HepG2 (cell line): ENCODE data around the gene CYP46A1. TPM values are rescaled to one million over a fixed set of nuclear protein-coding genes. Genes with fewer than 3 reads are reported as not detected.
"Not testable (repeated sequence)": the region's sequence is repeated elsewhere in the genome, so short reads cannot be mapped to it uniquely, and the experiment has no call there.

Experiments used
- ATAC-seq: fragments of 200-7000 bp; cut with Tn5 transposase; 3 replicates; pipeline ENCODE4 v1.9.1; 2020; ENCODE audit warnings: mild to moderate bottlenecking, moderate library complexity
- BruUV-seq: library from RNA; stranded (reverse); fragments of 400-500 nt; replicated peaks from 2 replicates; lab custom pipeline; 2021; lab: Mats Ljungman, UMichigan
- CTCF ChIA-PET: fragments of 300-600 bp; formaldehyde crosslinking; extraction: SDS; loops from one replicate; lab custom pipeline; 2021; ENCODE audit warnings: low total read pairs, inconsistent platforms, low intra/inter-chr PET ratio; lab: Yijun Ruan, JAX
- POLR2A ChIA-PET: fragments of 350-600 bp; sonication (Branson Sonifier 250); formaldehyde crosslinking; loops from one replicate; lab custom pipeline; 2020; ENCODE audit warnings: antibody characterized with exemption, inconsistent platforms; lab: Yijun Ruan, JAX
- DNase-seq: peaks from one replicate; pipeline ENCODE4 v3.0.0-alpha.2; 2015; ENCODE audit warnings: low spot score
- FAIRE-seq: peaks from 3 replicates; lab custom pipeline; 2011; peaks lifted over from hg19 to GRCh38; lab: Jason Lieb, UNC
- H2AFZ ChIP-seq: one replicate; pipeline ENCODE4 v1.6.1; 2011; ENCODE audit warnings: low read length, inconsistent platforms
- H3K27ac ChIP-seq: fragments of 300-600 bp; 3 replicates; pipeline ENCODE4 v1.8.0; 2011; ENCODE audit warnings: mixed run types, mild to moderate bottlenecking, mixed read lengths, low read length, inconsistent platforms; ENCODE audit not compliant: insufficient read depth; ENCODE audit errors: extremely low read length
- H3K27me3 ChIP-seq, 2 experiments: fragments of 200-600 bp in 1 of 2; 2 replicates in 1 of 2; 3 replicates in 1 of 2; pipeline versions ENCODE4 v1.6.0 to v1.8.0; 2011; ENCODE audit warnings: low read length in 2 of 2, mild to moderate bottlenecking in 2 of 2, moderate library complexity in 2 of 2, inconsistent platforms in 1 of 2; ENCODE audit not compliant: insufficient read depth in 2 of 2, control insufficient read depth in 1 of 2
- H3K36me3 ChIP-seq, 2 experiments: fragments of 200-600 bp in 1 of 2; replicated peaks in 1 of 2; 2 replicates in 1 of 2; 3 replicates in 1 of 2; pipeline versions ENCODE4 v1.5.1 to v1.8.0; 2011; ENCODE audit warnings: low read length in 2 of 2, inconsistent platforms in 1 of 2; ENCODE audit not compliant: insufficient read depth in 2 of 2, control insufficient read depth in 1 of 2
- H3K4me1 ChIP-seq: 2 replicates; pipeline ENCODE4 v1.5.1; 2012; ENCODE audit warnings: low read length, inconsistent platforms; ENCODE audit not compliant: insufficient read depth
- H3K4me2 ChIP-seq: 2 replicates; pipeline ENCODE4 v1.6.0; 2011; ENCODE audit warnings: low read depth, low read length, inconsistent platforms
- H3K4me3 ChIP-seq, 3 experiments: fragments of 200-600 bp in 1 of 3; sonication (generic), shearing (Covaris generic) in 1 of 3; replicated peaks in 1 of 3; 2 replicates each; pipeline ENCODE4 v1.5.1; 2011 to 2016; ENCODE audit warnings: low read length in 3 of 3, inconsistent platforms in 2 of 3, low read depth in 2 of 3, mild to moderate bottlenecking in 2 of 3, control low read depth in 1 of 3, mixed read lengths in 1 of 3; ENCODE audit not compliant: insufficient read depth in 1 of 3
- H3K79me2 ChIP-seq: one replicate; pipeline ENCODE4 v1.6.1; 2011; ENCODE audit warnings: low read length, inconsistent platforms; ENCODE audit not compliant: insufficient read depth
- H3K9ac ChIP-seq: 2 replicates; pipeline ENCODE4 v1.6.0; 2011; ENCODE audit warnings: mild to moderate bottlenecking, low read depth, low read length, inconsistent platforms; ENCODE audit not compliant: insufficient read depth
- H3K9me3 ChIP-seq: 2 replicates; pipeline ENCODE4 v1.5.1; 2012; ENCODE audit warnings: mild to moderate bottlenecking, low read length
- H4K20me1 ChIP-seq: 2 replicates; pipeline ENCODE4 v1.6.0; 2011; ENCODE audit warnings: inconsistent platforms, mild to moderate bottlenecking, low read length, moderate library complexity; ENCODE audit not compliant: insufficient read depth
- PATZ1 ChIP-seq: sonication (generic); formaldehyde crosslinking; IDR thresholded peaks from 2 replicates; pipeline ENCODE4 v1.4.0; 2020; ENCODE audit warnings: missing genetic modification reagents
- TARDBP ChIP-seq: sonication (generic); formaldehyde crosslinking; IDR thresholded peaks from 2 replicates; pipeline ENCODE4 v1.8.0; 2022; ENCODE audit warnings: mild to moderate bottlenecking, missing genetic modification reagents
- WGBS: methylation state at CpG from one replicate; pipeline ENCODE4 v1.1.6; 2017; ENCODE audit warnings: low lambda C conversion rate; 5-methylcytosine and 5-hydroxymethylcytosine counted together
- in situ Hi-C: cut with HindIII; loops from 2 replicates; pipeline ENCODE4 v1.10.0; 2017; ENCODE audit warnings: low pct_unique_long_range_greater_than_20kb; ENCODE audit not compliant: extremely low pct_ligation_motif_present
- intact Hi-C: fragments of 100-400 bp; cut with micrococcal nuclease; formaldehyde crosslinking; loops from one replicate; pipeline ENCODE4 v1.10.0; 2022; ENCODE audit not compliant: unreplicated experiment
- polyA plus RNA-seq, 8 experiments: library from polyadenylated mRNA; depleted of rRNA in 3 of 8; stranded (reverse) in 7 of 8; unstranded in 1 of 8; fragments of >200 nt; fragmentation: Illumina TruSeq in 4 of 8; extraction: Trizol in 4 of 8; gene quantifications; 2 replicates each; pipeline versions ENCODE4 v1.2.1 to v1.2.3, GENCODE V29; 2011 to 2016; ENCODE audit warnings: low read depth in 4 of 8, missing spikeins in 1 of 8, mixed read lengths in 1 of 8; ENCODE audit not compliant: insufficient read depth in 1 of 8
- total RNA-seq, 5 experiments: library from RNA; depleted of rRNA; stranded (reverse); fragments of >200 nt; fragmentation: Illumina TruSeq; extraction: Trizol; gene quantifications; 2 replicates each; pipeline ENCODE4 v1.2.3, GENCODE V29; 2016; ENCODE audit warnings: low read depth in 1 of 5

CYP46A1 gene
- total and polyA plus RNA-seq, 2 of the 13 experiments (the other 11 are each of a cell fraction or from before 2014, with no cell fraction given) = not detected

GRCh38 chr14:99660794-99661193, 23.3 kb upstream of the CYP46A1 start:
- 0% methylated on average over 1 of the region's 4 CpGs for WGBS
- DNase-seq = no peak
- H3K79me2 ChIP-seq = no peaks in the 10 kb centered on the region
- no TSS peak for BruUV-seq
- ChIA-PET POLR2A (no interaction called here), CTCF (no interaction called here)
- in situ Hi-C loops (no loop called here), intact Hi-C loops (no loop called here)
- peaks cover 37% of the 10 kb centered on the region for H3K4me1 ChIP-seq
- peak; percentile 29; the same call in 1 of the 2 replicates for TF ChIP-seq PATZ1 (CRISPR knock-in tag)
- TF ChIP-seq TARDBP (CRISPR knock-in tag) = no peak
- H3K9ac ChIP-seq = no peak overlapping the region
- H3K27me3 ChIP-seq = peaks cover 4 to 21% of the 10 kb centered on the region in 2 experiments; a peak in 3 of 5 replicates
- no peak for FAIRE-seq
- H3K27ac ChIP-seq = no peak overlapping the region
- no peak overlapping the region for H3K4me2 ChIP-seq
- H3K9me3 ChIP-seq = no peaks in the 10 kb centered on the region
- H2AFZ ChIP-seq = no peak overlapping the region
- peak; percentile 10; the same call in 1 of the 3 replicates for ATAC-seq
- no peaks in the 10 kb centered on the region for H3K36me3 ChIP-seq
- no peak overlapping the region for H3K4me3 ChIP-seq
- no peaks in the 10 kb centered on the region for H4K20me1 ChIP-seq

- ATAC-seq, H3K79me2 ChIP-seq, H3K36me3 ChIP-seq, DNase-seq, H3K9me3 ChIP-seq, H4K20me1 ChIP-seq, H3K4me2 ChIP-seq, POLR2A ChIA-PET, FAIRE-seq, BruUV-seq, intact Hi-C loops, H3K9ac ChIP-seq, H2AFZ ChIP-seq, H3K4me3 ChIP-seq, CTCF ChIA-PET, H3K27ac ChIP-seq, in situ Hi-C loops: not testable (repeated sequence)
- peaks cover 37% of the 10 kb centered on the region for H3K4me1 ChIP-seq
- peaks cover 4 to 21% of the 10 kb centered on the region in 2 experiments; a peak in 3 of 5 replicates for H3K27me3 ChIP-seq
Observed at GRCh38 chr14:99661206-99661605, 22.9 kb upstream of the CYP46A1 start.
